Measurements from ENCODE around the gene TRMT6. TPM values are rescaled to one million over a fixed set of nuclear protein-coding genes. Genes with fewer than 3 reads are reported as not detected.
A peak's percentile ranks its signal among the peaks of the same experiment; 100 is the strongest.

Gene TRMT6
- total RNA-seq, 2 donors from 2014 or later, result 12.8 to 14.6 TPM

GRCh38 chr20:5973971-5974370, 23.6 kb upstream of the TRMT6 start:
- Mint-ChIP-seq H3K27ac (no peak overlapping the region), H3K36me3 (ENCODE audit: low read depth) (no peaks in the 10 kb centered on the region), H3K4me1 (no peaks in the 10 kb centered on the region), H3K4me3 (no peak overlapping the region), H3K27me3 (no peaks in the 10 kb centered on the region)
- no peak for DNase-seq
- no peak for ATAC-seq
- H3K9me3 ChIP-seq (ENCODE audit: control insufficient read depth, low read length, poor library complexity, severe bottlenecking), result no peaks in the 10 kb centered on the region

GRCh38 chr20:5973172-5973571, 22.8 kb upstream of the TRMT6 start:
- Mint-ChIP-seq H3K27me3 (no peaks in the 10 kb centered on the region), H3K27ac (no peak overlapping the region), H3K36me3 (ENCODE audit: low read depth) (no peaks in the 10 kb centered on the region), H3K4me1 (no peaks in the 10 kb centered on the region), H3K4me3 (no peak overlapping the region)
- no peaks in the 10 kb centered on the region for H3K9me3 ChIP-seq (ENCODE audit: control insufficient read depth, low read length, poor library complexity, severe bottlenecking)
- ATAC-seq (no peak), DNase-seq (no peak)

DNA sequence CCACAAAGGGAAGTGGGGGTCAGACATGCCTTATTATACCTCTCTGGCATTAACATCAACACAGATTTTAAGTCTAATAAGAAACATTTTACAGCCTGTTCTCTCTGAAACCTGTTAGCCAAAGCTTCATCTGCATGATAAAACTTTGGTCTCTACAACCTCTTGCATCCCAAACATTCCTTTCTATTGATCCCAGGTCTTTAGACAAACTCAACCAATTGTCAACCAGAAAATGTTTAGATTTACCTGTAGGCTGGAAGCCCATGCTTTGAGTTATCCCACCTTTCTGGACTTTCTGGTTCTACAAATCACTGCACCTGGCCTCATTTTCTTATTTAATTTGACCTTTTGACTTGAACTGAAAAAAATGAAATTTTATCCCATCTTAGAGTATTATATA, 20.9 kb upstream of the TRMT6 start:
- no peak for DNase-seq
- Mint-ChIP-seq H3K4me3 (no peak overlapping the region), H3K27me3 (no peaks in the 10 kb centered on the region), H3K36me3 (ENCODE audit: low read depth) (peaks cover 2% of the 10 kb centered on the region), H3K27ac (no peak overlapping the region), H3K4me1 (peaks cover 3% of the 10 kb centered on the region)
- no peak for ATAC-seq
- H3K9me3 ChIP-seq (ENCODE audit: control insufficient read depth, low read length, poor library complexity, severe bottlenecking), result no peaks in the 10 kb centered on the region

DNA sequence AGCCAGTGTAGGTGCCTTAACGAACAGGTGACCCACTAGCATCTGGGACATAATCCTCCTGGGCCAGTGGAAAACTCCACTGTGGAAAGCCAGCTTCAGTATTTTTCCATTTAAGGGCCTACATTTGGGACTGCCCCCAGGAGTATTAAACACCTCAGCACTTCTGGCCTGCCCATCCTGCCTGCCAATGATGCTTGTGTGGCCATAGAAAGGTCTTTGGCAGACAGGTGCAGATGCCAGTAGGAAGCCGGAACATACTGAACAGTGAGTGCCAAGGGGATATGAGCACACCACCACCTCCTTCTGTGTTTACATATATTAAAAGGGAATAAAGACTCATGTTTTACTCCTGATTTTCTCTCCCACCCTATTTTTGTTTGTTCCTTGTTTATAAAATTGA, 20.0 kb upstream of the TRMT6 start:
- peaks cover 5% of the 10 kb centered on the region for H3K36me3 Mint-ChIP-seq (ENCODE audit: low read depth)
- H3K4me3 Mint-ChIP-seq, result no peak overlapping the region
- no peak for ATAC-seq
- no peak overlapping the region for H3K27ac Mint-ChIP-seq
- DNase-seq, result no peak
- H3K9me3 ChIP-seq (ENCODE audit: control insufficient read depth, low read length, poor library complexity, severe bottlenecking), result no peaks in the 10 kb centered on the region
- peaks cover 3% of the 10 kb centered on the region for H3K4me1 Mint-ChIP-seq
- H3K27me3 Mint-ChIP-seq, result no peaks in the 10 kb centered on the region

DNA sequence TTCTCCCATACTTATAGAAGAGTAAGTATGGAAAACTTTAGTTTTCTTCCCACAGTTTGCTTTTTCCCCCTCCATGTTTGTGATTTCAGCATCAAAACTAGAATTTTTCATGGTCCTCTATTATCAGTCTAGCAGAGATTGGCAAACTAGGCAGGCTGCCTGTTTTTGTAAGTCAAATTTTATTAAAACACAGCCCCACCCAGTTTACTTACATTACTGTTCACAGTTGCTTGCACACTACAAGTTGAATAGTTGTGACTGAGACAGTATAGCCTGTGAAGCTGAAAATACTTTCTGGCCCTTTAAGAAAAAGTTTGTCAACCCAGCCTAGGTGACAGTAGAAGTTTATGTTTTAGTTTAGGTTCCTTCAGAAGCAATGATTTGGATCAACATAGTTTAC, 19.6 kb upstream of the TRMT6 start:
- Mint-ChIP-seq H3K4me1 (peaks cover 3% of the 10 kb centered on the region), H3K36me3 (ENCODE audit: low read depth) (peaks cover 8% of the 10 kb centered on the region), H3K27me3 (no peaks in the 10 kb centered on the region), H3K4me3 (no peak overlapping the region), H3K27ac (no peak overlapping the region)
- no peaks in the 10 kb centered on the region for H3K9me3 ChIP-seq (ENCODE audit: control insufficient read depth, low read length, poor library complexity, severe bottlenecking)
- no peak for DNase-seq
- no peak for ATAC-seq

DNA sequence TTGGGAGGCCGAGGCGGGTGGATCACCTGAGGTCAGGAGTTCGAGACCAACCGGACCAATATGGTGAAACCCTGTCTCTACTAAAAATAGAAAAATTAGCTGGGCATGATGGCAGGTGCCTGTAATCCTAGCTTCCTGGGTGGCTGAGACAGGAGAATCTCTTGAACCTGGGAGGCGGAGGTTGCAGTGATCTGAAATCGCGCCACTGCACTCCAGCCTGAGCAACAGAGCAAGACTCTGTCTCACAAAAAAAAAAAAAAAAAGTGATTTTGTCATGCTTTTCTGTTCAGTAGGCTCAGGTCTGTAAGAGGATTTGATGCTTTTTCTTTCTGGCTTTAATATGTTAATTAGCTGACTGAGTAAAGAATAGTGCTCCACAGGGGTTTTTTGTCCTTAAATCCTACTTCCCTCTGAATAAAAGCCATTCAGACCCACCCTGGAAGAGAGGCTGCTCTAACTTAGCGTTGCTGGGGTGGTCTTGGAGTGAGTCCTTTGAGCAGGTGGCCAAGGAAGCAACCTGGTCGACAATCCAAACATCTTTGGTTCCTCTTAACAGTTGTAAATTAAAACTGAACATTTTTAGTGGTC, 19.1 kb upstream of the TRMT6 start:
- H3K4me3 Mint-ChIP-seq, result no peak overlapping the region
- H3K27ac Mint-ChIP-seq, result no peak overlapping the region
- H3K4me1 Mint-ChIP-seq, result peaks cover 3% of the 10 kb centered on the region
- peaks cover 8% of the 10 kb centered on the region for H3K36me3 Mint-ChIP-seq (ENCODE audit: low read depth)
- ATAC-seq, result no peak
- no peak for DNase-seq
- no peaks in the 10 kb centered on the region for H3K27me3 Mint-ChIP-seq
- H3K9me3 ChIP-seq (ENCODE audit: control insufficient read depth, low read length, poor library complexity, severe bottlenecking), result no peaks in the 10 kb centered on the region

DNA sequence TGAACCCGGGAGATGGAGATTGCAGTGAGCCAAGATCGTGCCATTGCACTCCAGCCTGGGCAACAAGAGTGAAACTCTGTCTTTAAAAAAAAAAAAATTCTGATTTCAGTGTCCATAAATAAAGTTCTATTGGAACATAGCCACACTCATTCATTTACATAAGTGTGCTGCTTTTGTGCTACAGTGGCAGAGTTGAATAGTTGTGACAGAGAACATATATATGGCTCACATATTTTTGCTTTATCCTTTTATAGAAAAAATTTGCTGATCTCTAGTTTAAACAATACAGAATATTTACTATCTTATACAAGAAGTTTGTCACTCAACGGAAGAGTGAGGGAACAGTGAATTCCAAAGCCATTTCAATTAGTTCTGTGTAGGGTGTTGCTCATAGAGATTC, 18.1 kb upstream of the TRMT6 start:
- H3K27ac Mint-ChIP-seq, result no peak overlapping the region
- ATAC-seq (no peak), DNase-seq (no peak)
- peaks cover 8% of the 10 kb centered on the region for H3K36me3 Mint-ChIP-seq (ENCODE audit: low read depth)
- no peaks in the 10 kb centered on the region for H3K27me3 Mint-ChIP-seq
- no peak overlapping the region for H3K4me3 Mint-ChIP-seq
- H3K4me1 Mint-ChIP-seq, result peaks cover 3% of the 10 kb centered on the region
- H3K9me3 ChIP-seq (ENCODE audit: control insufficient read depth, low read length, poor library complexity, severe bottlenecking), result no peaks in the 10 kb centered on the region

- no peak overlapping the region for H3K4me3 Mint-ChIP-seq
- DNase-seq (no peak), ATAC-seq (no peak)
- H3K9me3 ChIP-seq (ENCODE audit: control insufficient read depth, low read length, poor library complexity, severe bottlenecking), result no peaks in the 10 kb centered on the region
- H3K27ac Mint-ChIP-seq, result peak overlapping the region; percentile 63
- H3K36me3 Mint-ChIP-seq (ENCODE audit: low read depth), result peaks cover 10% of the 10 kb centered on the region
- H3K27me3 Mint-ChIP-seq, result no peaks in the 10 kb centered on the region
- H3K4me1 Mint-ChIP-seq, result peaks cover 5% of the 10 kb centered on the region
These were observed 17.1 kb upstream of the TRMT6 start for GRCh38 chr20:5967469-5967868.

- Mint-ChIP-seq H3K36me3 (ENCODE audit: low read depth) (peaks cover 4% of the 10 kb centered on the region), H3K27ac (peak overlapping the region; percentile 95), H3K4me1 (peaks cover 36% of the 10 kb centered on the region), H3K4me3 (peak overlapping the region; percentile 98), H3K27me3 (no peaks in the 10 kb centered on the region)
- DNase-seq, result no peak
- no peak for ATAC-seq
- H3K9me3 ChIP-seq (ENCODE audit: control insufficient read depth, low read length, poor library complexity, severe bottlenecking), result no peaks in the 10 kb centered on the region
These were observed 426 bp downstream of the TRMT6 start for GRCh38 chr20:5949943-5950270.

GRCh38 chr20:5947276-5947675, 3.1 kb downstream of the TRMT6 start:
- H3K4me3 Mint-ChIP-seq, result no peak overlapping the region
- peaks cover 36% of the 10 kb centered on the region for H3K4me1 Mint-ChIP-seq
- H3K9me3 ChIP-seq (ENCODE audit: control insufficient read depth, low read length, poor library complexity, severe bottlenecking), result no peaks in the 10 kb centered on the region
- no peak for DNase-seq
- peaks cover 7% of the 10 kb centered on the region for H3K36me3 Mint-ChIP-seq (ENCODE audit: low read depth)
- peak overlapping the region; percentile 37 for H3K27ac Mint-ChIP-seq
- H3K27me3 Mint-ChIP-seq, result no peaks in the 10 kb centered on the region
- no peak for ATAC-seq

- Mint-ChIP-seq H3K27ac (peak overlapping the region; percentile 41), H3K4me3 (no peak overlapping the region), H3K27me3 (no peaks in the 10 kb centered on the region), H3K36me3 (ENCODE audit: low read depth) (peaks cover 7% of the 10 kb centered on the region), H3K4me1 (peaks cover 33% of the 10 kb centered on the region)
- DNase-seq (no peak), ATAC-seq (no peak)
- no peaks in the 10 kb centered on the region for H3K9me3 ChIP-seq (ENCODE audit: control insufficient read depth, low read length, poor library complexity, severe bottlenecking)
These were observed 4.4 kb downstream of the TRMT6 start for GRCh38 chr20:5945963-5946362.

DNA sequence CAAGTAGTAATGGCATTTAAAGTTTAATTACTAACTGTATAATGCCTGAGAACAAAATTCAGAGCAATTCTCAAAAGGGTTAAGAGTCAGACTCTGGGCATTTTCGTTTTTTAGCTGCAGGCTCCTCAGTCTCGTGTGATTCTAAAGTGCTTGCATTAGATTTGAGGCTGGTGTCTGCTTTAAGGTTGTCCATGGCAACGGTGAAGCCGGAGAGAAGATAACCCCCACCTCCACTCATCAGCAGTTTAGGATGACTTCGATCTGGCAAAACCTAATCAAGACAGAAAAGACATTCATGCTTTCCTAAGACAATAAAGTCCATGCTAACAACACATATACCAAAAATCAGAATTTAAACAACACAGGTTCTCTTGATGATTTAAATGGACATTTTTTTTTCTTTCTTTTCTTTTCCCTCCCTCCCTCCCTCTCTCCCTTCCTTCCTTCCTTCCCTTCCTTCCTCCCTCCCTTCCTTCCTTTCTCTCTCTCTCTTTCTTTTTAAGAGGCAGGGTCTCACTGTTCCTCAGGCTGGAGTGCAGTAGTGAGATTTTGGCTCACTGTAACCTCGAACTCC, 11.8 kb downstream of the TRMT6 start:
- Mint-ChIP-seq H3K4me3 (no peak overlapping the region), H3K4me1 (peaks cover 4% of the 10 kb centered on the region), H3K36me3 (ENCODE audit: low read depth) (peaks cover 3% of the 10 kb centered on the region), H3K27ac (peak overlapping the region; percentile 16), H3K27me3 (no peaks in the 10 kb centered on the region)
- DNase-seq (no peak), ATAC-seq (no peak)
- H3K9me3 ChIP-seq (ENCODE audit: control insufficient read depth, low read length, poor library complexity, severe bottlenecking), result no peaks in the 10 kb centered on the region

DNA sequence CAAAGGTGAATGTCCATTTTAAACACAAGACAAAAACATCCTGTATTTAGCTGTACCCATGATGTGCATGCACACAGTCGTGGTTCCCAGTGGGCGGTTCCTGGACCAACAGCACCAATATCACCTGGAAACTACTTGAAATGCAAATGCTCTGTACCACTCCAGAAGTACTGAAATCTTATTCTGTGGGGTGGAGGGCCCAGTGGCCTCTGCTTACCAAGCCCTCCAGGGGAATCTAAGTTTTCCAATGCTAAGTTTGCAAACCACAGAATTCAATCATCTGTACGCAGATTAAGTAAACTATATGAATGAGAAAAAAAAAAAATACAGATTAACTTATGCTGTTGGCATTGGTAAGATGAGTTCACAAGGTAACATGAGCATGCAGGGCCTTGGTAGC, 14.1 kb downstream of the TRMT6 start:
- Mint-ChIP-seq H3K4me3 (no peak overlapping the region), H3K27ac (no peak overlapping the region), H3K4me1 (peaks cover 8% of the 10 kb centered on the region), H3K27me3 (no peaks in the 10 kb centered on the region), H3K36me3 (ENCODE audit: low read depth) (peaks cover 6% of the 10 kb centered on the region)
- no peaks in the 10 kb centered on the region for H3K9me3 ChIP-seq (ENCODE audit: control insufficient read depth, low read length, poor library complexity, severe bottlenecking)
- no peak for ATAC-seq
- DNase-seq, result no peak

DNA sequence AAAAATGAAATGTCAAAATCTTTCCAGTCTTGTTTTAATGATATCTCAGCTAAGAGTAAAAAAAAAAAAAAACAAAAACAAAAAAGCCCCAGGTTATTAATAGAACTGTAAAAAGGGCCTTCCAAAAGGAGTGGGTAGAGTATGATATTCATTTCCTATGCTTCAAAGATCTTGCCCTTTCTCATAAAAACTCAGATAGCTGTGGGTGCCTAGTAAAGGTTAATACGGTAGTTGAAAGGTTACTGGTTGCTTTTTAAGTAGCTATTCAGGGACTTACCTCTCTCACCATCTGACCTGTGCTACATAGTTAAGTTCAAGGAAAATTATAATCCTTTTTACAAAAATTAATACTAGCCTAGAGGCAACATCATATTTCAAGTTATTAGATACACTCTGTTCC, 14.9 kb downstream of the TRMT6 start:
- Mint-ChIP-seq H3K4me3 (no peak overlapping the region), H3K27ac (no peak overlapping the region)

More for the DNA sequence above, 14.9 kb downstream of the TRMT6 start:
- no peaks in the 10 kb centered on the region for H3K9me3 ChIP-seq (ENCODE audit: control insufficient read depth, low read length, poor library complexity, severe bottlenecking)
- no peak for ATAC-seq
- peaks cover 6% of the 10 kb centered on the region for H3K36me3 Mint-ChIP-seq (ENCODE audit: low read depth)
- H3K4me1 Mint-ChIP-seq, result peaks cover 8% of the 10 kb centered on the region
- peaks cover 4% of the 10 kb centered on the region for H3K27me3 Mint-ChIP-seq
- DNase-seq, result no peak
